Amygdala (tissue), 56 donors: ENCODE results near the gene SNX32.

Experiments used
- DNase-seq, 56 donors: peaks; one replicate each; lab custom pipeline; 2025; lab: John Stamatoyannopoulos, UW

Gene SNX32

DNA sequence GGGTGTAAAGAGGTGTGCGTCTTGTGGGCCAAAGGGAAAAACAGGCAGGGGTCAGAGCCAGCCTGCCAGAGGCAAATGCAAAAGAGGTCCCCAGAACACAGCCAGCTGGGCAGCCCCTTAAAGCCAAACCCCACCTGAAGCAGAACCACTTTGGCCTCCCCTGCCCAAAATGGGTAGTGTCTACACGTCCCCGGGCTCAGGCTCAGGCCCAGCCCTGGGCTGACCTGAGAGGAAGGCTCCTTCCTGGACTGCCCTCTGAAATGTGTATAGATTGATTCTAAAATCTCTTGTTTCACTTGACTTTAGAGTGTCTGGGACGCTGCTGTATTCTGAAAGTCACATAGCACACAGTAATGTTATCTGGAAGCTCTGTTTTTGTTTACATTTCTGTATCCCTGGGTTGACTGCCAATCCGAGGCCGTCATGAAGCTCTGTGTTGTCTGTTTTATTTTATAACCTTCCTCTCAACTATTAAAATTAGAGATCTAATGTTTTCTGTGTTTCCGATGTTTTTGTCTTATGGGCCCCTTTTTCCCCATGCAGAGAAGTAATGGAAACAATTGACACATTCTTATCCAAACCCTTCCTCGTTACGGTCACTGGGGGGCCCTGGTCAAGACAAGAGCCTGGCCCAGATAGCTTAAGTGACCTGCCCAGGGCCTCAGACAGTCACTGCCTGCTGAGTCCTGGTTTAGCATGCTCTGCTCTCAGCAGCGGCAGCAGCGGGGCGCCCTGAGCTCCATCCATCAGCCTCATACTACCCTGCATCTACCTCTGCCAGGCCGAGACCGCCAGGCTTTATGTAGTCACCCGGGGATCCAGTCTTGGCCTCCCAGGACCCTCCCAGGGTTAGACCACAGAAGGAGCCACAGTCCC is 36.8 kb upstream of the SNX32 start:
- no peak for DNase-seq

DNA sequence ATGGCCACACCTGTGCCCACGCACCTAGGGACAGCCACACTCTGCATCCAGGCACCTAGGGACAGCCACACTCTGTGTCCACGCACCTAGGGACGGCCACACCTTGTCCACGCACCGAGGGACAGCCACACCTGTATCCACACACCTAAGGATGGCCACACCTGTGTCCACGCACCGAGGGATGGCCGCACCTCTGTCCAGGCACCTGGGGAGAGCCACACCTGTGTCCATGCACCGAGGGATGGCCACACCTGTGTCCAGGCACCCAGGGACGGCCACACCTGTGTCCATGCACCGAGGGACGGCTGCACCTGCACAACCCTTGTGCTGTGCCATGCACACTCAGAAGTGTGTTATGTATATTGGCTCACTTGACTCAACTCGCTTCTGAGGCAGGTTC is 36.1 kb upstream of the SNX32 start:
- DNase-seq = no peak

DNA sequence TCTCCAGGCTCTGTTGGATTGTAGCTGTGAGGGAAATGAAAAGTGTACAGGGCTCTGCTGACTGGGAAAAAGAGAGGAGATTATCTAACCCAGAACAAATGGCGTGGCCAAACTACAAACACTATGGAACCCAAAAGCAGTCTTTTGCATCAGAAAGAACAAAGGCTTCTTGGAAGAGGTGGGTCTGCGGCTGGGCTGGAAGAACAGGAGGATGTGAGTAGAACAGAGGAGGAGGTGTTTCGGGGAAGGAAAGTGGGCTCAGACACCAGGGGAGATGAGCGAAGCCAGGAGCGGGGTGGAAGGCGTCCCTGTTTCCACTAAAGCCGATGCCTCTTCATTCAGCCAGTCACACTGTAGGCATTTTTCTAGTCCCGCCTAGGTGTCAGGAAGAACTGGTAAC is 34.9 kb upstream of the SNX32 start:
- DNase-seq = no peak

DNA sequence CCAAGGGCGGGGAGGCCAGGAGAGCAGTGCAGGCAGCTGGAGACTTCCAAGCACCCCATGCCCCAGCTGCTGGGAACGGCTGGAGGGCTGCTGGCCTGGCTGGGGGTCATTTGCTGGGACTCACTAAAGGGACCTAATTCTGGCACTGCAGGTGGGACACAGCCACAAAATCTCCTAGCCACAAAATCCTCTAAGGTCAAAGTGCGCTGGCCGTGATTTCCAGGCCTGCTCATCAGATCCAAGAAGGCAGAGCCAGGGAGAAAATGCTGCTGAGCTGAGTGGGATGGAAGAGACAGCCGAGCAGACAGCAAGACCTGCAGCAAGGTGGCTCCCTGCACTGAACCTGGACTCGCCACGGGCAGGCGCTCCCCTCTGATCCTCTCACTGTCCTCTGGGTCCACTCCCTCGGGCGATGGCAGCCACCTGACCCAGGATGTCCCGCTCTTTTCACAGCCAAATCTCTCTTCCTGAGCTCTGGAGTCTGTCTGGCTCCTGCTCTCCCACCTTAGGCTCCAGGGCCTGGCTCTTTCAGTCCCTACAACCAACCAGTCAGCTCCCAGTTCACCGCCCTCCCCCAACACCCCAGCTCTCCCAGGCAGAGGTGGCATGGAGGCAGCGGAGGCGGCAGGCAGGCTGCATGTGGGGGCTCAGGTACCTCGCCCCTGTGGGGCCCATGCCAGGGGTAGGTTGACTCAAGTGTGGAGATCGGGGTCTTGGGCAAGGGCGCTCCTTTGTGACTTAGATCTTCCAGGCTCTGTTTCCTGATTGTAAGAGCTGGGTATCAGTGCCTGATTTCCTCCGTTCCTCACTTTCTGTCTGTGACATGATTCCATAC is 32.4 kb upstream of the SNX32 start:
- DNase-seq = no peak

DNA sequence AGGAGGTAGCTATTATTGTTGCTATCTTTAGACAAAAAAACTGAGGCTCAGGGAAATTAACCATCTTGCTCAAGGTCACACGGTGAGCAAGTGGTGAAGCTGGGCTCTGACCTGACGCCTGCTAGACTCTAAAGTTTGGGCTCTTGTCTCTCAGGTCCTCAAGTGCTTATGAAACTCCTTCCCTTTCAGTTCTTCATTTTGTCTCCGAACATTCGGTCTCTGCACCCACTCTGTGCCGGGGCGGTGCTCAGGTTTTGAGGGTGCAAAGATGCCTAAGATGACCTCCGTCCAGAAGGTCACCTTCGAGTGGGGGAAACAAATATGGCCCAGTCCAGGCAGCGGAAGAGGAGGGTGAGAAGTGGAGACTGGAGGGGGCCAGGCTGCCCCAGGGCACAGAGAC is 30.9 kb upstream of the SNX32 start:
- no peak for DNase-seq

DNA sequence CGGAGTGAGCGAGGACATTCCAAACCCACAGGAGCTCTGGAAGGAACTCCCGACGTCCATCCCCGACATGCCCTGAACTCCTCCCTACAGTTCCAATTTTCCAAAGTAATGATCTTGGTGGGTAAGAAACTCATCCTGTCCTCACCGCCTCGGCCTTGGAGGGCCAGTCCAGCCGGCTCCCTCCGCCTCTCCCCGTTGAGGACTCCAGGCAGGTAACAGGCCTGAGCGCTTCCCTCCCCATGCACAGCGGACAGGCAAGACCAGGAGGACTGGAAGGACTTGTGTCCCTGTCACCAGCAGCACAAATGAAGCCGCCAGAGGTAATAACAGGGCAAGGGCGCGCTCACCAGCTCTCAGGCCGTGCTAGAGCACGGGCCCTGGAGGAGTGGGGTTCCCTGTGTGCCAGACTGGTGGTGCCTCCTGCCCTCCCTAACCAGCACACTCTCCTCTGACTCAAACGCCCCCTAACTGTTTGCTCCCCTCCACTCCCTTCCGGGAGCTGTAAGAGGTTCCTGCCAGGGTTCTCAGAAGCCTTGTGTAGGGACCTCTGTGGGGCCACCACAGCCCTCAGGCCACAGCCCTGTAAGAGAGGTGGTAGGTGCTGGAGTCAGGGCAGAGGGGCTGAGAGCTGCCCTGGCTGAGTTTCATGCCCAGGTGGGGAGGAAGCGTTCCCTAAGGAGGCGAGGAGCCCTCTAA is 29.8 kb upstream of the SNX32 start:
- DNase-seq = no peak

DNA sequence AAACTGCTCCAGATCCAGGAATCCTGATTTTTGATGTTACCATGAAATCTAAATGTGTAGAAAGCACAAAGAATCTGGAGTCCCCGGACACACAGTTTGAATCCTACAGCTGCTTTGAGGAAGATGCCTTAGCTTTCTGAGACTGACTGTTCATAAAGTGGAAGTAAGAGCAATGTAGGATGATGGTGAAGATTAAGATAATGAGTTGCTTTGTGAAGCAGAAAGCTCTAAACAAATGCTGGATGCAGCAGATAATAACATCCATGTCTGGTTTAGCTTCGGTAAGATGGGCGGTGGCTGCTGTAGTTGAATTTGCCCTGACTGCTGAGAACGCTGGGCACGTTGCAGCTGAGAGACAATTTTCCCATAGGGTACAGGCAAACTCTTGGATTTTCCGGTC is 26.8 kb upstream of the SNX32 start:
- no peak for DNase-seq

DNA sequence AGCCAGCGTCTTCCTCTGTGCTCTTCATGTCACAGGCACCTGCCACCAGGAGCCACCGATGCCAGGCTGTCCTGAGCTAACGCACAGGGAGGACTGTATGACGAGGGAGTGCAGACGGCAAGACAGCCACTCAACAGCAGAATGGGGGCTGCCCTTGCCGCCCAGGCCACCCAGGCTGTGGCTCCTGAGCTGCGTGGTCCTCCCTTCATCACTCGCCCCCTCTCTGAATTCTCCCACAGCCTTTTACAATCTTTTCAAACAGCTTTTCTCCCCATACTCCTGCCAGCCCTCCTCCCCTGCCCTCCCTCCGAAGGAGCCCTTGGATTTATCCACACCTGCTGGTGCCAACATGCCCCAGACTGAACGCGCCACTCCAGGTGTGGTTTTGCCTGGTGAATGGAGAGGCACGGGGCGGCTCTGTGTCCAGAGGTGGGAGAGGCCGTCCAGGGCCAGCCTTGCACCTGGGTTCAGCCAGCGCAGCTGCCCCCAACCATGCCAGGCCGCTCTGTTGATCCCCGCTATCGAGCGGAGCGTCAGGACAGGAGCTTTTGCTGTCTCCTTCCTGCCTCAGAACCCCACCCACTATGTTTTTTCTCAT is 24.9 kb upstream of the SNX32 start:
- DNase-seq = no peak

DNA sequence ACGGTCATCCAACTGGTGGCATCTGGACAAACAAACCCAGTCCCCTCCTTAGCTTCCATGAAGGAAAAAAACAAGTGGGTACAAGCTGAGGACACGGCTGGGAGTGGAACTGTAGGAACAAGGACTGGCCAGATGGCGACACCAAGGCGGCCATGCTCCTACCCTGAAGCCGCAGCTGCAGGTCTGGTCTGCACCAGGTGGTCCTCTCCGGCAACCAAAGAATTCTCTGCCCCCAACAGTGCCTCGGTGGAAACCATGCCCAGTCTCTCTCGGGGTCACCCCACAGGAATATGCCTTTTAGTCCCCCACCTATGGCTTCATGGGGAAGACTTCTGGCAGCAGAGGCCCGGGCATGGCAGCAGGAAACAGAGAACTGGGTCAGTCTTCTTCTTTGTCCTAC is 24.3 kb upstream of the SNX32 start:
- no peak for DNase-seq

DNA sequence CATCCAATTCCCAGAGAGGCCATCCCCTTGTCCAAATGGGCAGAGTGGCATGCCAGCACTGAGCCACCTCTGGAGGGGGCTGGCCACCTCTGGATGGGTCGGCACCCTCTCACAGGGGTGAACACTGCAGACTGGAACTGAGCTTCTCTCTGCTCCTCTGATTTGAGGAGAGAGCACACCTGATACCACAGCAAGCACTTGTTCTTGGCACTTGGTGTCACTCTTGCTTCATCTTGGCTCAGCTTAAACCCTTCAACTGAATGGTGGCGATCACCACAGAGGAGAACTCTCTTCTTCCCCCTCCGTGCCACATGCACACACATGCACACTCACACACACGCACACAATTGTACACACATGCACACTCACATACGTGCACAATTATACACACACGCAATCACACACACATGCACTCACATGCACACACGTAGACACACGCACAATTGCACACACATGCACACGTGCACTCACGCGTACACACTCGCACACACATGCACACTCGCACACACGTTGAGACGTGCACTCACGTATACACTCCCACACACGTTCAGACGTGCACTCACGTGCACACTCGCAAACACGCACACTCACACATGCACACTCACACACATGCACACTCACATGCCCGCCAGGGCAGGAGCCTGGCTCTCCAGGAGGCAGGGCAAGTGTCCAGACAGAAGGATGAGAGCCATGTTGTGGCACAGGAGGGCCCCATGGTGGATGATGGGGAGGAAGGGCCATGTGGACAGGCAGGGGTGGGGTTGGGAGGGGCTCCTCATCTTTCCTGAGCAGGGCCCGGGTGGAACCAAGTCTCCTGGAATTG is 23.5 kb upstream of the SNX32 start:
- DNase-seq = no peak

DNA sequence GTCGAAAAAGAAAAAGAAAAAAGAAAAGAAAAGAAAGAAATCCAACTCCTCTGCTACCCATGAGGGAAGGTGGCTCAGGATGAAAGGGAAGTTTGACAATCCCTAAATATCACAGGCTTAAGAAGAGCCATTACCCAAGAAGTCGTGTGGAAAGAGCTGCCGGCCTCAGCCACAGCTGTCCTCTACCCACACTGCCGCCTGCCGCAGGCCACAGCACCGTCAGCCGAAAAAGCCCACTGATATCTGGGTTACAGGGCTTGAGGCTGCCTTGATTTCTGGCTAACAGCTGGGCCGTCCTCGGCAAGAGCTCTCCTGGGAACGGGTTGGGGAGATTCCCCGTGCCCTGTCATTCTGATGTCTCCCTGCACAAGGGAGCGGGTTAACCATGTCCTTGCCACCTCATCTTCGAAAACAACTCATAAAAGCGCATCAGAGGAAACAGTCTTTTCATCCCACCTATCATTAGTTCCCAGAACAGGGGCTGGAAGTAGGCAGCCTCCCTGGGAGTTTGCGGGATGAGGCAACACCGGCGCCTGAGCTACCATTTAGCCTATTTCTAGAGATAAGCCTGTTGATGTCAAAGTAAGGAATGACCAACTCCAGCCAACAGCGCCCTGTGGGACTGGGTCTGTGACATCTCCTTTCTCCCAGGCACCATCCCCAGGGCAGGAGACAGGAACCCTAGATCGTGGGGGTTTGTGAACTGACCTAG is 21.8 kb upstream of the SNX32 start:
- no peak for DNase-seq

DNA sequence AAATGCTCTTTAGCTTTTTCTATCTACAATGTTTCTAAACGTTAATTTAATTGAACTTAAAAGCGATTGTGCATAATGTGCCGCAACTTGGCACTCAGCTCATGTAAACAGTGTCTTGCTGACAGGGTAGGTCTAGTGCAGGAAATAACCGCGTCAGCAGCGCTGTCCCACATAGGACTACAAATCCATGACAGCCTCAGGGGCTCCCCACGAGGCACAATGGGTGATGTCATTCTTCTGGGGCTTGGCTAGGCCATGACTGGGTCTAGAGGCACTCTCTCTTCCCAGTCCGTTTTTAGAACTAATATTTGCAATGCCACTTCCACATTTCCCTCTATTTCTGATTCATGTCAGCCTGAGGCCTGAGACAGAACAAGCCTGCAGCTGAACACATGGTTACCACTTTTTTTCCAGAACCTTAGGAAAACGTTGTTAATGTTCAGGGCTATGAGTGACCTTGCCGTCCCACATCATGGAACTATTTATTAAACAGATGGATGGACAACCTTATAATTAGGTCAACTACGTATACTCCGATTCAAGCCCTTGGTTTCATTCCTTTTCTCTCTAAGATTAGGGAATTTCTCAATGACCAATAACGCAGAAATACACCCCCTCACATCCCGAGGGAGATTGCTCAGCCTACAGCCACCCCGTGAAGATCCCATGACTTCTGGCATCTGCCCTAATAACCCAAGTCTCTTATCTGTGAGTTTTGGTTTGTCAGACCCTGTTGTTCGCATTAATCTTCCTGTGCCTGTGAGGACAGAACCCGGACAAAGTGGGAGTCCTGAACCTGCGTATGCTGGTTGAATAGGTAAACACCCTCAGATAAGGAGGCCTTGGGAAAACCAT is 19.4 kb upstream of the SNX32 start:
- DNase-seq = peak in 7 of 56 donors; percentile 10 to 31 (median 13)

DNA sequence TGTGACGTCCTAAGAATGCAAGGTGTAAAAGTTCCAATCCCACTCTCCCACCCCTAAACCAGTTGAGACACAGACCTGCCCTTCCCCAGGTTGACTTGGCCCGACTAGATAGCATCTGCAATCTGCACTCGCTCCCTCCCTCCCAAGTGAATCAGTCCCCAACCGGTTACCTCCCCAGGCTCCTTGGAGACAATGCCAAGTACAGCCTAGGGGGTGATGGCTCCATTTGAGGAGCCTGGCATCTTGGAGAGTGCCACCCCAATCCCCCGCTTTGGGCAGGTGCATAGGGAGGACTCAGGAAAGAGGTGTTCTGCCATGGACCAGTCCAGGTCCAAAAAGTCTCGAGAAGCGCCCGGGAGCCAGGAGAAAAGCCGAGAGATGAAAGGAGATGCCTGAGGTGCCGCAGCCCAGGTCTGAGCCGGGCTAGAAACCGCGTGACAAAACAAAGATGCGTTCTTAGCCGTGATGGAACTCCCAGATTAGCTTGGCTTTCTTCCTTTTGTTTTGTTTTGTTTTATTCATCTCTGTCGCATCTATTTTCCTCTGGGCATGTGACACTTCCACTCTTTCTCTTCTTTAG is 18.7 kb upstream of the SNX32 start:
- DNase-seq = no peak

DNA sequence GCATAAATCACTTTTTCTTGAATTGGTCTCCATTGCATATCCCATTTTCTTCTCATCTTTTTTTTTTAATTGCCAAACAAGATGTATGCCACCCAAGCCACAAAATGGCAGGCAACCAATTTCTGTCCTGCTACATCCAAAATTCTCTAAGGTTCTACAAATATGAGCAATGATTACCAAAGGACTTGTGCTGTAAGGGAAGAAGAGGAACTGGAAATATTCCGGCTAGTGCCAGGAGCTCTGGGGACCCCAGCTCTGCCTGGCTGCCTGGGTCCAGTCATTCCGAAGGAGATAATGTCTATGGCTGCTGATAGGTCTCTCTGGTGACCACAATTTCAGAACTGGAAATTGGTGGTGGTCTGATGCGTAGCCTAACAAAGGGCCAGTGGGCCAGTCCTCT is 17.1 kb upstream of the SNX32 start:
- no peak for DNase-seq

DNA sequence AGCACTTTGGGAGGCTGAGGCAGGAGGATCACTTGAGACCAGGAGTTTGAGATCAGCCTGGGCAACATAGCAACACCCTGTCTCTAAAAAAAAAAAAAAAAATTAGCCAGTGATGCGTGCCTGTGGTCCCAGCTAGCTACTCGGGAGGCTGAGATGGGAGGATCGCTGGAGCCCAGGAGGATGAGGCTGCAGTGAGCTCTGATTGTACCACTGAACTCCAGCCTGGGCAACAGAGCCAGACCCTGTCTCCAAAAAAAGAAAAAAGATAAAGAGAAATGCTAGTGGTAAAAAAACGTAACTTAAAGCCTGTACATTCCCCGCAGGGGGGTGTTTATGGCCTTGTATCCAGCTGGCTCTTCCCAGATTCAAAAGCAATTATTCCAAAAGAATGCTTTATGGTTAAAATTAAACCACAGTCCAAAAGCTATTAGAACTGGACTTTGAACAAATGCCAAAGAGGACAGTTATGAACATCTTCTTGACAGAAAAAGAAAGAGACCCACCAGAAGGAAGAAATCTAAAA is 16.4 kb upstream of the SNX32 start:
- DNase-seq = no peak

DNA sequence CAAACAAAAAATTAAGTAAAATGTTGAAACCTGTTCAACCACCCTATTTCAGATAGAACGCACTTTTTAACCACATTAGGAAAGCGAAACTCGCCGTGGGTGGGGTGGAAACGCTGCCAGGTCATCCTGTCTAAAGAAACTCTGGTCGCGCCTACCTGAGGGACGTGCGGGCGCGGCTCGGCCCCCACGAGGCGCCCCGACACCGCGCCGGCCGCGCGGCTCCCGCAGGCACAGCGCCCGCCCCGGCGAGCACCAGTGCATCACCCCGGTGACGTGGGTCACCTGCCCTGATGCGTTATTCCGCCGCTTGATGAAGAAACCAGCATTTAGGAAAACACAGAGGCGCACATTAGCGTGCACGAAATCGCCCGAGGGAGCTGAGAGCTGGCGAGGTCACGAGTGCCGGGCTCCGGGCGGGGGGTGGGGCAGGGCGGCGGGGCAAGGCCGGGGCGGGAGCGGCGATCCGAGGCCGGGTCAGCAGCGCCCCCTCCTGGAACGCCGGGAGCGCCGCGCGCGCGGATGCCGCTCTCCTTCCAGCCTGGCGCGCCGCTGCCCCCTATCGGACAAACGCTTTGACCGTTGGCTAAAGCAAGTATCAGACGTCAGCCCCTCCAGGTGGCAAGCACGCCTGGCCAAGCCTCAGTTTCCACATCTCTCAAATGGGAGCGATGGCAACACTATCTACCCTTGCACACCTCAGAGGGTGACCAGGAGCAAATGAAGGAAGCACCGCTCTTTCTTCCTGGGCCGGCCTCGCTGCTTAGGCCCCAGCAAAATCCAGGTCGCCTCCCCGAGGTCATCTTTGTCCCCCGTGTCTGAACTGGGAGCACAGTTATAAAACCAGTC is 15.7 kb upstream of the SNX32 start:
- DNase-seq = peak; percentile 27 to 97 (median 82)

DNA sequence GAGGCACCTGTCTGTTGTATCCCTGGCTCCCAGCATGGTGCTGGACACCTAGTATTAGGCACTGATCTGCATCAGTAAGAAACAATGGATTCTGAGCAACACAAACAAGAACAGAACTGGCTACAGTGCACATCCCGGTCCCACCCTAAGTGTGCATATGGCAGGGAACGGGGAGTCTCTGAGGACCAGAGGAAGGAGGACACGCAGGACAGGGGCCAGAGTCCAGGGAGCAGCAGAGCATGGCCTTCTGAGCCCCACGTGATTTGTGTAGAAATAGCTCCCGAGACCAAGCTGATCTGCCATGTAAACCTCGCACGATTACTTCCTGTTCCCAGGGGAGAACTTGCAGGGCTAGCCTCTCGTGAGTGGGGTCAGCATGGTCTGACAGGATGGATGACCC is 12.7 kb upstream of the SNX32 start:
- DNase-seq = no peak
